ENCODE measurements around the gene FAM83C.

Gene FAM83C

DNA sequence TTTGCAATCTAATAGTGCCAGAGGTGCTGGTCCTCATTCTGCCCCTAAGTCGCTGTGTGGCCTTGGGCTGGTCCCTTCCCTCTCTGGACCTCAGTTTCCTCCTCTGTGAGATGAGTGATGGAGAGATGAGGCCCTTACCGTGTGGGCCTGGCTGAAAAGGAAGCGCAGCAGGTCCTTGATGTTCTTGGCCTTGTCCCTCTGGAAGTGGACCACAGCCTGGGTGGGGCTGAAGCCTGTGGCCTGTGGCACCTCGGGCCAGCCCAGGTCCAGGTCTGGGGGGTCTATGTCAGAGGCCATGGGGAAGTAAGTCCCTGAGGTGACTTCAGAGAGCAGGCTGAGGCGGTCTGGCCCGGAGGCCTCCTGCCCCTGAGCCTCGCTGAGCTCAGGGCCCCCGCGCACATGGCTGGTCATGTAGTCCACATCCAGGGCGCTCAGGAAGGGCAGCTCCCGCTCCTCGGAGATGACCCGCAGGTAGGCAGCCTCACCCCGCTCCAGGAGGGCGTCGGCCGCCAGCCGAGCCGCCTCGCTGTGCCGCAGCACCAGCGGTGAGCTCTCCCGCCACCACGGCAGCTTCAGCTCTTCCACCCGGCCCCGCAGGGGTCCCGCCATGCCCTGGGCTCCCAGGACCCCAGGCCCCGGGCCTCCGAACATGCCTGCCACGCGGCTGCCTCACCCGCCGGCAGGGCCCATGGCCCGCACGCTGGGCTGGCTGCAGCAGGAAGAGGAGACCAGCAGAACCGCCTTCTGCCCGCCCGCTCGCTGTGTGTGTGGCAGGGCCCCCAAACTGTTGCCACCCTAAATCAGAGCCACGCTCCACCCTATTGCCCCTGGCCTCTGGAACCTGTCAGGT lies at the start of gene FAM83C:
FAM83C (minus strand) TSS at position 772 of the 850 bp plus-strand sequence; CDS start at position 651, 121 bp downstream.
- no peak for DNase-seq

DNA sequence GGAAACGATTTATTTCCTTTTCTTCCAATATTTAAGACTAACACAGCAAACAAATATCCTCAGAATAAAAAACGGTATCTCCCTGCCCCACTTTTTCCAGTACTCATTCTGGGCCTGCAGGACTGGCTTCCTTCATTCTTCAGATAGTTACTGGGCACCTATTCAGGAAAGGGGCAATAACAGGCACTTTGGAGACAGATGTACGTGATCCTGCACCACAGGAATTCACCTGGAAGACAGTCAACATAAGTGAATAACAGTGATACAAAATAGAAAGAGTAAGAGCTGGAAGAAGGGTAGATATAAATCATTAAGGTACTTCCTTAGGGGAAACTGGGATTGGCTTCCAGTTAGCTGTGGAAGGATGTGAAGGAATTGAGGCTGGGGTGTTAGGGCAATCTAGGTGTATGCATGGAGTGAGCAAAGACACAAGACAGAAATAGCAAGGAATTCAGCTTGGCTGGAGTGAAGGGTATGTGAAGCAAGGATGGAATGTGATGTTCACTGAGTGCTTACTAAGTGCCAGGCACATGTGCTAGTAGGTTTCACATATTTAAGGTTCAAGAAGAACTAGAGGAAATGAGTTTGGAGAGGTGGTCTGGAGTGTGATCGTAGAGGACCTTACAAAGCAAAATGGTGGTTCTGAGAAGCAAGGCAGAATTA lies 49.3 kb upstream of the FAM83C start:
- DNase-seq: no peak

DNA sequence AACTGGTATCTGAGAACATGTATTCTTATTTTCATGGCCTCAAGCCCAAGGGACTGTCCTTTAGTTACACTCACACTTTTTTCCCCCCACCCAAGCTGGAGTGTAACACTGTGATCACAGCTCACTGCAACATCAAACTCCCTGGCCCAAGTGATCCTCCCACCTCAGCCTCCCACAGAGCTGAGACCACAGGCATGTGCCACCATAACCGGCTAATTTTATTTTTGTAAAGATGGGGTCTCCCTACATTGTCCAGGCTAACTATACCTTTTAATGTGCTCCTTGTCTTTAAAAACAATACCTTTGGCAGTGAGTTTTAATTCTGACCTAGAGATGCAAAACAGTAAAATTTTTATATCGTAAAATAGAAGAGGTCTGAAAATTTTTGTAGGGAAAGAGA lies 48.2 kb upstream of the FAM83C start:
- no peak for DNase-seq

DNA sequence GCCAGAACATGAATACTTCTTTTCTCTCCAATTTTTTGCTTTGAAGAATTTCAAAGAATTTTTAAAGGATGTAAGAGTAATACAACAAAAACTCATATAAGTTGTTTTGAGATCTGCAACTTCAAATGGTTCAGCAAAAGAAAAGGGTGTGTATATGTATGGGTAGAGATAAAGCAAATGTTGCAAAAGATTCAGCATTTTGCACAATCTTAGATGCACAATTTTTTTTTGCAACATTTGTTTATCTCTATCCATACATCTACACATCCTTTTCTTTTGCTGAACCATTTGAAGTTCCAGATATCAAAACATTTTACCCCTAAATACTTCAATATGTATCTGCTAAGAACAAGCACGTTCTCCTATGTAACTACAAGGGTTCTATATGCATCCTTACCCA lies 47.4 kb upstream of the FAM83C start:
- DNase-seq: no peak

GRCh38 chr20:35339007-35339406 lies 46.8 kb upstream of the FAM83C start:
- DNase-seq: no peak

DNA sequence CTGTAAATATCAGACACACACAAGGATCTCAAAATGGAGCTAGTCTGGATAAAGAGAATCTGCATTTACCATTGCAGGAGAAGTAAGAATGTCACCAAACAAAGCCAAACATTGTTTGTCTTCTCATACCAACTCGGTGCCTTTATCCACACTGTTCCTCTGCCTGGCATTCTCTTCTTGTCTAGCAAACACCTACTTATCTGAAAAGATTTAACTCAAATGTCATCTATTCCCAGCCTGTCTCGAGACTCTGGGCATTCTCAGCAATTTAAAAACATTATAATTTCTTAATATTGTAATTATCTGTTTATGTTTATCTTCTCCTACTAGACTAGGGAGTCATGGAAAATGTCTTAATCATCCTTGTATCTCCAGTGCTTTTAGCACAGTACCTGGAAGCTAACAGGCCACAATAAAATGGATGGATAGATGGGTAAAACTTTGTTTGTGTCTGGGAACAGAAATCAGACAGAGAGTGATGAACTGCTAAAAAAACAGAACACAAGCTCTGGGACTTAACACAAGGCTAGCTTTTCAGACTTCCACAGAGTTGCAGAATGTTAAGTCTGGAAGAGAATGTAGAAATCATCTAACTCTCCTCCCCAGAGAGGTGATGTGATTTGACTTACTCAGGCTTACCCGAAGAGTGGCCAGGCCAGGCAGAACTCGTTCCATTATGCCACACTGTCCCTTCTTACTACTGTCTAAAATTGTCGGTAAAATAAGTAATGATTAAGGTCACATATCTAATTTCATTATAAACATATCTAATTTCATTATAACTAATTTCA lies 42.3 kb upstream of the FAM83C start:
- DNase-seq: no peak

DNA sequence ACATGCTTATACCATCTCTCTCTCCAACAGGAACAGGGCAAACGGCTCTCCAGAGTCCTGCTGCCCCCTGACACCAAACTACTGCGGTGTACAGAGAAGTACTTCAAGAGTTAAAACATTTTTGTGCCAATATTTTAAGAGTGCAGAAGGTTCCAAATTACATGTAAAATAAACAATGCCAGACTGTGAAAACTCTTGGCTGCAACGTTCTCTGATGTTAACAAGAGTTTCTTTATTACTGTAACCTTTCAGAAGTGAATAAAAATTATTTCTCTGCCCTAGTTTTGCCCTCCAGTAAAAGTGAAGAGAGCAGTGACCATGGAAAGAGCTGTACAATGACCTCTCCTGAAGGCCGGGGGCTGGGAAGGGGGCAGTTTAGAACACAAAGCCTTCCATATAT lies 41.4 kb upstream of the FAM83C start:
- no peak for DNase-seq

- DNase-seq: no peak
Observed at GRCh38 chr20:35332540-35333200, 40.4 kb upstream of the FAM83C start.

- peak; percentile 6 to 14 for DNase-seq
Observed at GRCh38 chr20:35329435-35330139, 37.4 kb upstream of the FAM83C start.

DNA sequence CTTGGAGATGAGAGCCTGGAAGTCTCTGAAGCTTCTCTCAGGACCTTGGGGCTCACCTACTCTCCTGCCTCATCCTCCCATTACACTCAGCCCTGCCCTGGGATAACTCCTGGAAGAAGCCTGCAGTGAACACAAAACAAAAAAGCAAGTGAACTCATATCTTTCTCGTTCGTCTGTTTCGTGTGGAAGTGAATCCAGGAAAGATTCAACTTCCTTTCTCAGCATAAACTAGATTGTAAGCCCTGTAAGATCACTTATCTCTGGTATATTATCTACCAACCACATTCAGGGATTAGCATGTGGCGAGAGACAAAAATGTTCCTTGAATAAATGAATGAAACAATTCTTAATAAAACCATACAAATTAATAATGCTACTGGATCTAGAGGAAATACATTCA lies 36.5 kb upstream of the FAM83C start:
- DNase-seq: no peak

DNA sequence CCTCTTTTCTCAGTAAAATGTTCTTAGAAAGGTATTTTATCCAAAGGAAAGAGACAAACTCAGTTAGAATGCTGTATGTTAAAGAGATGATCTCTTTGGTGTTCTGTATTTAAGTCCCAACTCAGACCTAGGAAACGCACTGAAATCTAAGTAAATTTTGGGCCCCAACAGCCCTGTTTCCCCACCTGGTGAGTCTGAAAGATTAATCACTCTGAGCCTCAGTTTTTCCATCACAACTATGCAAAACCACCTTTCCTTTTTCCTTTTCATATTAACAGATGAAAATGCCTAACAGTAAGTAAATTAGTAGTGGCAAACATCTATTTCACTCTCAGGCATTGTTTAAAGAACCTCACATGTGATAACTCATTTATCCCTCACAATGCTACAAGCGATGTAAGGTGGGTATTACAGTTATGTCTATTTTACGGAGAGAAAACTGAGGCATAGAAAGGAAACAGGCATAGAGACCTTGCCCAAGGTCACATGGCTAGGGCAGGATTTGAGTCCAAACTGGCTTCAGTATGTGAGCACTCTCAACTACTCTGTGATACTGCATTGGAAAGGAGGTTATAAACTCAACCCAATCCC lies 36.0 kb upstream of the FAM83C start:
- DNase-seq: no peak

GRCh38 chr20:35327074-35327976 lies 35.1 kb upstream of the FAM83C start:
- DNase-seq: no peak

- DNase-seq: no peak
Observed at GRCh38 chr20:35326740-35327073, 34.5 kb upstream of the FAM83C start.

DNA sequence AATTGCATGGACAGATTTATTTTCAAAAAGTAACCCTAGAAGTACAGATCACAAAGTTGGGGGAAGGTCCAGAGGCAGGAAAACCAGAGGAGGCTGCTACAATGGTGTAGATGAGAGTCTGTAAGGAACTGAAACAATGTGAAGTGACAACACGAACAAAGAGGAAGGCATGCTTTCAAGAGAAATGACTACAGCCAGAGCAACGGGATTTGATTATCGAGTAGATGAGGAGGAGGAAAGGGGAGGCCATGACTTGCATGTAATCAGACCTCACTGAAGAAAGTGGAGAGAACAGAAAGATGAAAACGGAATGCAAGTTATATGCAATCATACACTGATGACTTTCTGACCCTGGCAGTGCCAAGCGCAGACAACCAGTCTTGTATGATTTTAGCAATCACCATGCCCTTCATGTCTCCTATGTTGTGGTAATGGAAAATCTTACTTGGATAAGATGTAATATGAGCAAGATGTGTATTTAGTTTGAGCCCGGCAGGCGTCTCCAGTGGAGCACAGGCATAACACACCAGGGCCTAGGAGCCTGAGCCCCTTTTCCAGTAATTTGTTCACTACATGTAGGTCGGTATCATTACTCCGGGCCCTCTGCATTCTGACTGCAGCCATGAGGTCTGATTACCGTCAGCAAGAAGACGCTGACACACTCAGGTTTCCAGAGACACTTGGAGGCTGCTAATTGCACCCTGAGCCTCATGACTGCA lies 34.0 kb upstream of the FAM83C start:
- no peak for DNase-seq

- no peak for DNase-seq
Observed at GRCh38 chr20:35325401-35325800, 33.2 kb upstream of the FAM83C start.

DNA sequence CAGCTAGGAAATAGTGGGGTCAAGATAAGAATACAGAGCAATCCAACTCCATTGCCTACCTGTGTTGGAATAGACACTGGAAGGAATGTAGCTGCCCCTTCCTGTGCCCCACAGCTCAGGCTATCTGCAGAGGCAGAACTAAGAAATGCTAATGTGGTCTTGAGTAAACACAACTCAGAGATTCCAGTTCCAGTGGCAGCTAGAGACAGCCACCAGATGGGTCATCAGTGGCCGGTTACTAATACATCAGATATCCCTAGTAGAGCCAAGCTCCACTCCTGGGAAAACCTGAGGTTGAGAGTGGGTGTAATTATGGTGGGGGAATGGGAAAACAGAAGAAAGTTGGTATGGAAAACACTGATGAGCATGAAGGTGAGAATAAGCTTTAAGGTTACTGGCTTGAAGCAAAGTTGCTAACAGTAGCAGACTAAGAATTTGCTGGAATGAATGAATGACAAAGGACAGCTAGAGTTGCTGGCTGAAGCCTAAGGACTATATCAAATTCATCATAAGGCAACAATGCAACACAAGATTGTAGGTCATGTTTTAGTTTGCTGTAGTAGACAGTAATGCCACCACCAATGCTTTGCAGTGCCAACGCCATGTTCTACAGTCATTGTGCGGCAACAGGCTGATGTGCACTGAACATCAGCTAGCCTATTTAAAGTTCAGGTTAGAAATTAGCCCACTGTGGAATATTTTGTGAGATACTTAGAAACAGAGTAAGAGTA lies 28.3 kb upstream of the FAM83C start:
- no peak for DNase-seq

GRCh38 chr20:35319871-35320197 lies 27.6 kb upstream of the FAM83C start:
- DNase-seq: no peak

DNA sequence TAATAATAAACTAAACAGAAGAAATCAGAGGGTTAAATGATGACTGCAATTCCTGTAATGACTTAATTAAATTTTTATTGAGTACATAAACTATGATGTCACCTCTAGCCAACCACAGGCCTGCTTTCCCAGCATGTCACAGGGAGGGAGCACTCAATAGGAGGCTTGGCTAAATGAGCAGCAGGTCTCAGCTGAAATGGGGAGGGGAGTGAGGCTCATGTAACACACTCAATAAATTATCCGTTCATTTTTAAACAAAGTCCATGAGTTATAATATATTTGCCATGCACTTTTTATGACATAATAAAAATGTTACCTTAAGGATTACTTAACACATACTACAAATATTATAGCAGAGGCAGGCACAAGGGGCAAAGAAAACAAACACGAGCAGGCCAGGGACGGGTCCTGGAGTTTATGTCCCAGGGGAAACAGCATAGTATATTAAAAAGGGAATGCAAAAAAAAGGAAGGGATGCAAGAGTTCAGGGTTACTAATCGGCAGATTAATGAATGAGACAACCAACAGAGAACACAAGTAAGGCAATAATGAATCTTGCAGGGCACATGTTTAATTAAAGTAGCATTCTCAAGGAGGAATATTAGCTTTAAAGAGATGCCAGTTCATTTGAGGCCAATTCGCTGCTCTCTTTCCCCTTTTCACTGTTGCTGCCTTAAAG lies 27.1 kb upstream of the FAM83C start:
- no peak for DNase-seq

GRCh38 chr20:35318502-35319157 lies 26.4 kb upstream of the FAM83C start:
- DNase-seq: no peak
